NCI-H748 (cell line): ENCODE data around the gene RIN1.
"Not testable (repeated sequence)": the region's sequence is repeated elsewhere in the genome, so short reads cannot be mapped to it uniquely, and the experiment has no call there.

ENCODE experiments used
- DNase-seq: peaks from one replicate; lab custom pipeline; 2025; ENCODE audit not compliant: unreplicated experiment; lab: John Stamatoyannopoulos, UW

RIN1 gene

DNA sequence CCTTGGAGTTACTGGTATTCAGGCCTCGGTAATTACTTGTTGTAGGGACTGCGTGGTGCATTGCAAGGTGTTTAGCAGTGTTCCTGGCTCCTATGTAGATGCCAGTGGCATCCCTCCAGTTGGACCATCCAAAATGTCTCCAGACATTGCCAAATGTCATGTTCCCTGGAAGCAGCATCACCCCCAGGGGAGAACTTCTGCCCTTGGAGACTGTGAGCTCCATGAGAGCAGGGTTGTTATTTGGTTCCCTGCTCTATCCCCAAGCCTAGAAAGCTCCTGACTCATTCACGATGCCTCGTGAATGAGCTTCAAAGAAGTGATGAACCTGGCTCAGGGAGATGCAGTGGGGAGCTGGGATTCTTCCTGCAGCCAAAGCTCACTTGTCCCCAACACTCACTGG is 14.6 kb downstream of the RIN1 start:
- DNase-seq = no peak

DNA sequence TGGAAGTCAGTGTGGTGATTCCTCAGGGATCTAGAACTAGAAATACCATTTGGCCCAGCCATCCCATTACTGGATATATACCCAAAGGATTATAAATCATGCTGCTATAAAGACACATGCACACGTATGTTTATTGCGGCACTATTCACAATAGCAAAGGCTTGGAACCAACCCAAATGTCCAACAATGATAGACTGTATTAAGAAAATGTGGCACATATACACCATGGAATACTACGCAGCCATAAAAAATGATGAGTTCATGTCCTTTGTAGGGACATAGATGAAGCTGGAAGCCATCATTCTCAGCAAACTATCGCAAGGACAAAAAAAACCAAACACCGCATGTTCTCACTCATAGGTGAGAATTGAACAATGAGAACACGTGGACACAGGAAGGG is 15.5 kb downstream of the RIN1 start:
- not testable (repeated sequence) for DNase-seq

DNA sequence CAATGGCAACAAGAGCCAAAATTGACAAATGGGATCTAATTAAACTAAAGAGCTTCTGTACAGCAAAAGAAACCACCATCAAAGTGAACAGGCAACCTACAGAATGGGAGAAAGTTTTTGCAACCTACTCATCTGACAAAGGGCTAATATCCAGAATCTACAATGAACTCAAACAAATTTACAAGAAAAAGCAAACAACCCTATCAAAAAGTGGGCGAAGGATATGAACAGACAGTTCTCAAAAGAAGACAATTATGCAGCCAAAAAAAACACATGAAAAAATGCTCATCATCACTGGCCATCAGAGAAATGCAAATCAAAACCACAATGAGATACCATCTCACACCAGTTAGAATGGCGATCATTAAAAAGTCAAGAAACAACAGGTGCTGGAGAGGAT is 15.9 kb downstream of the RIN1 start:
- not testable (repeated sequence) for DNase-seq

DNA sequence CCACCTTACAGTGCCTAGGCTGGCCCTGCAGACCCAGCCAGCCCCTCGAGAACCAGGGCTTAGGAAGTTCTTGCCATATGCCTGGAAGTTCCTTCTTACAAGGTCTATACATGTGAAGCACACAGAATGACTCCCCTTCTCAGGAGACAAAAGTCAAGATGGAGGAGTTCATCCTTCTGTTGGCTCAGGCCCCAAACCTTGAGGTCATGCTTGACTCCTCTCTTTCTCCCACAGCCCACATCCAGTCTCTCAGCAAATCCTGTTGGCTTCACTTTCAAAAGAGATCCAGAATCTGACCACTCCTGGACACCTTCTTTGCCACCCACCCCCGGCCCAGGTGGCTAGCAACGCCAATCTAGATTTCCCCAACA is 17.6 kb downstream of the RIN1 start:
- DNase-seq = no peak

DNA sequence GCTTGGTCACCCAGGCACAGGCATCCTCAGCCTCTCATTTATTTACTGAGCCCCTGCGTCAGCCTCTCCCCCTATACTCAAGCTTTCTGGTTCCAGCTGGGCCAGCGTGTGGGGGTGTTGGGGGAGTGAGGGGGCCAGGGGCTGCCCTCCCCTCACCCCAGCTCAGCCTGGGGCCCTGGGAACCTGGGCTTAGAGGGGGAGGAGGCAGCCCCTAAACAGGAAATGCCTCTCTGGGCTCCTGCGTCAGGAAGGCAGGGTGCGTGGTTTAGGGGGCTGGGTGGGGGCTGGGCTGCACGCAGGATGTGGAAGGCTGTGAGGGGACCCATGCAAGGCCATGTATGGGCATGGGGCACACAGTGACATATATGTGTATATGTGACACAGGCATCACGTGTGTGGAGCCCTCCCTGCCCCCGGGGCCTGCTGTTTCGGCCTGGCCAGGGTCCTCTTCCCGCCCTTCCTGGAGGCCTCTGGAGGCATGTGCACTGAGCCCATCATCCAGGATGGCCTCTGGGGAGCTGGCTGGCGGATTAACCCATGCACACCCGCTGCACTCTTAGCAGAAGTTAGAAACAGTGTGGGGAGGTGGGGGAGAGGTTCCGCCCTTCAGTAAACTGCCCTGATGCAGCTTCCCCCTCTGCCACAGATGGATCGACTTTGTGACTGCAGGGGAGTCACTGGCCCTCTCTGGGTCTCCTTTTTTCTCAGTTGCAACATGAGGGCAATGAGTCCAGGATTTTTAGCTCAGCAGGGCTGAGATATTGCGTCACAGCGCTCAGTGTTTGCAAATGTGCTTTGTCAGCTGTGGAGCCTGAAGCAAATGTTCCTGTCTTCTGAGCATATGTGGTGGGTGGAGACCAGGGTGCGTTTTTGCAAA is 18.3 kb downstream of the RIN1 start:
- no peak for DNase-seq

DNA sequence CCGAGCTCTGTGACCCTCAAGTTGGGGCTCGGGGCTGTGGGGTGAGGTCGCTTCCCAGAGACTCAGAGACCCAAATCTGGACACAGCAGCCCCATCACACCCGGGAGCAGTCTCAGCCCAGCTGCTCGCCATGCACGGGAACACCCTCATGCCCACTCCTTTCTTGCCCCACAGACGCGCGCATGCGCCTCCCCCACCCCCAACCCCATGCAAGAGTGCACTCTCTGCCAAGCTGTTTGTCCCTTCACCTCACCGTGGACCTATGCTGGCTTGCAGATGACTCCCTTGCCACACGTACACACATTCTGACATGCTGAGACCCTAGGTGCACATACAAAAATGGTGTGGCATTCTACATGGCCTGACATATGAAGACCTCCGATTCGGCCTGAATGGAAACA is 18.9 kb downstream of the RIN1 start:
- DNase-seq = no peak

DNA sequence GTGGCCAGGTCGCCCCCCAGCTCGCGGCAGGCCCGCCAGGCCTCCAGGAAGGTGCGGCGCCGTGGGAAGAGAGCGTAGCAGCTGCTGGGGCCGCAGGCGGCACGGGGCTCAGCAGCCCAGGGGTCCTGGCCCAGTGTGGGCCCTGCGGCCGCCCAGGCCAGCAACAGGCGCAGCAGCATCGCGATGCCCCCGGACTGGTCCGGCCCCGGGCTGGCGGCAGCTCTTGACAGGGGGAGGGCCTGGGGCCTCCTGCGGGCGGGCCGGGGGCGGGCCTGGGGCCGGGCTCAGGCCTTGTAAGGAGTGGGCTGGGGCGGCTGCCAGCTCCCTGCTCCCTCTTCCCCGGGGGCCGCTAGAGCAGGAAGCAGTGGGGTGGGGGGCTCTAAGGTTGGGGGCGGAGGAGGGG is 19.4 kb downstream of the RIN1 start, which contains the start of gene CD248:
Gene CD248 (minus strand): TSS at position 196 of the 403 bp plus-strand sequence. CDS start 17 bp downstream, at position 179.
- no peak for DNase-seq

DNA sequence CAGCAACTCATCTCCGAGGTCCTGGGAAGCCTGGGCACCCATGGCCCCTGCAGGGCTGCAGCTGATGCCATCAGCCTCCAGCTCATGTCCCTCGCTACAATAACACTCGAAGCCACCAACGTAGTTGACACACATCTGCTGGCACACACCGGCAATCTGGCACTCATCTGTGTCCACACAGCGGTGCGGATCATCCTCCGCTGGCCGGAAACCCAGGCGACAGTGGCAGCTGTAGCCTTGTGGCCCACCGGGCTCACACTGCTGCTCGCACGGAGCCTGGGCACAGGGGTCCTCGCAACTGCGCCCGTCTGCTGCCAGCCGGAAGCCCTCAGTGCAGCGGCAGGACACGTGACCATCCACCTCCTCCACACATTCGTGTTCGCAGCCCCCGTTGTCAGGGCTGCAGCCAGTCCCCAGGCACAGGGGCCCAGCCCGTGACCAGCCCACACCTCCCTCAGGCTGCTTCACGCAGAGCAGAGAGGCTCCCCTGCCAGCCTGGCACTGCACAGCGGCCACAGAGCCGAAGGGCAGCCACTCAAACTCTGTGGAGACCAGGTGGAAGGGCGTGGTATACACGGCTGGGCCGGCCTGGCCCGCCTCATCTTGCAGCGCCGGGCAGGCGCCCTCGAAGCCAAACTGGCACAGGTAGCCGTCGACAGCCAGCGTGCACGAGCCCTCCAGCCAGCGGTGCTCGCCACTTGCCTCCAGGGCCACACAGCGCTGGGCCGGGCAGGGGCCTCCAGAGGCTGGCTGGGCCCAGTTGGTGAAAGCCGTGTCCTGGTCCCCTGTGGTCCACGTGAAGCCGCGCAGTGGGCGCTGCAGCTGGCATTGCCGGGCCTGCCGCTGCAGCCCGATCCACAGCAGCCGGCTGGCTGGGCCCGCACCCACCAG is 20.1 kb downstream of the RIN1 start:
- DNase-seq = no peak

DNA sequence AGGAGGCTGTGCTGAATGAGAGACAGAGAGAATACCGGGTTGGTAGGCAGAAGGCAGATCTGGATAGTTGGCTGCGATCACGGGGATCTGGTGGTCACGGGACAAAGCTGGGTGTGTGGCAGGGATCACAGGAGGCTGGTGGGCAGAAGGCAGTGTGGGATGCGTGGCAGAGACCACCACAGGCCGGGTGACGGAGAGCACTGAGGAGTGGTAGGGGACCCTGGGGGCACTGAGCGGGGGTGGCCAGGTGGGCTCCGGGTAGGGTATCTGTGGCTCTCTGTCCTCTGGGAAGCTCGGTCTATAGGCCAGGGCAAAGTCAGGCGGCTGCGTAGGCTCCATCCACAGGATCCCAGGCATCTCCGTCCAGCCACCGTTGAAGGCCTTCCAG is 20.7 kb downstream of the RIN1 start:
- no peak for DNase-seq

DNA sequence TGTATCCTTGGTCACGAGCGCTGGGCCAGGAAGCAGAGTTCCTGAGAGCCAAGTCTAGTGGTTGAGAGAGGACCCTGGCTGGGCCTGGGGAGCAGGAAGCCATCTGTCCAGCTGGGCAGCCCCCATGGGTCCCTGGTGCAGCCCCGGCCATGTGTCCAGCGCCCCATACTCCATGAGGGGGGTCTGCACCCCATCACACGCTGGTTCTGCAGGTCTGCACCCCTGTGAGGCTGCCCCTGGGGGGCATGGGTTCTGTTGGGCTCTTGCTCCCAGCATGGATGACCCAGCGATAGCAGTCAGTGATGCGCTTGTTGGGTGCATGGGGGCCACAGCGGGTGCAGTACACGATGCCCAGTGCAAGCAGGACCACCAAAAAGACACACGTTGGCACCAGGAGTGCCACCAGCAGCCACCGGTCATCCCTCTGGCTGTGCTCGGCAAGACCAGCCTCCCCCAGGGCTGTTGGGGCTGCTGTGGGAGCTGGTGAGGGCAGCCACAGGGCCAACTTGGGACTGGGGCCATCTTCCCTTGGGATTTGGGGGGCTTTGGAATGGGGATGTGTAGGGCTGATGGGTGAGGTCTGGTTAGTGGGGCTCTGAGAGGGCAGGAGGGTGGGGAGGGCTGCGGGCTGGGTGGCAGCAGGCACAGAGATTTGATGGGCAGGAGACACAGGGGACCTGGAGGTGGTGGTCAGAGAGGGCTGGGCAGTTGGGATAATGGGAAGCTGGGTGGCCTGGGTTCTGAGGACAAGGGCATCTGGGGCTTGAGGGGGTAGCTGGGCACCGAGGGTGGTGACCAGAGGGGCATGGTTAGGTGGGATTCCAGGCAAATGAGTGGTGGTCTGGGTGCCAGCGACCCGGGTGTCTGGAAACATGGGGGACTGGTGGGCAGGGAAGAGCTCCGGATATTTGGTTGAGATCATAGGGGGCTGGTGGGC is 21.4 kb downstream of the RIN1 start:
- DNase-seq = no peak

DNA sequence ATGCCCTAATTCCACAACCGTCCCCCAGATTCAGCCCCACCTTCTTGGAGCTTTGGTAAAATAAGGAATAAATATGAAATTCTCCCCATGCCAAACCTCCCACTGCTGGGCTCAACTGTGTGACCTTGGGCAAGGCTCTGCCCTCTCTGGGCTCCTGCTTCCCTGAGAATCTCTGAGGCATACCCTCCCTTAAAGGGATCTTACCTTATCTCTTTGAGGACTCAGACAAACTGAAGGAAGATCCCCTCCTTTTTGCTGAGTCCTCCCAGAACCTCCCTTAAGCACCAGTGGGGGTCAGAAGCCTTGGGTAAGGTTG is 22.1 kb downstream of the RIN1 start:
- DNase-seq = no peak

DNA sequence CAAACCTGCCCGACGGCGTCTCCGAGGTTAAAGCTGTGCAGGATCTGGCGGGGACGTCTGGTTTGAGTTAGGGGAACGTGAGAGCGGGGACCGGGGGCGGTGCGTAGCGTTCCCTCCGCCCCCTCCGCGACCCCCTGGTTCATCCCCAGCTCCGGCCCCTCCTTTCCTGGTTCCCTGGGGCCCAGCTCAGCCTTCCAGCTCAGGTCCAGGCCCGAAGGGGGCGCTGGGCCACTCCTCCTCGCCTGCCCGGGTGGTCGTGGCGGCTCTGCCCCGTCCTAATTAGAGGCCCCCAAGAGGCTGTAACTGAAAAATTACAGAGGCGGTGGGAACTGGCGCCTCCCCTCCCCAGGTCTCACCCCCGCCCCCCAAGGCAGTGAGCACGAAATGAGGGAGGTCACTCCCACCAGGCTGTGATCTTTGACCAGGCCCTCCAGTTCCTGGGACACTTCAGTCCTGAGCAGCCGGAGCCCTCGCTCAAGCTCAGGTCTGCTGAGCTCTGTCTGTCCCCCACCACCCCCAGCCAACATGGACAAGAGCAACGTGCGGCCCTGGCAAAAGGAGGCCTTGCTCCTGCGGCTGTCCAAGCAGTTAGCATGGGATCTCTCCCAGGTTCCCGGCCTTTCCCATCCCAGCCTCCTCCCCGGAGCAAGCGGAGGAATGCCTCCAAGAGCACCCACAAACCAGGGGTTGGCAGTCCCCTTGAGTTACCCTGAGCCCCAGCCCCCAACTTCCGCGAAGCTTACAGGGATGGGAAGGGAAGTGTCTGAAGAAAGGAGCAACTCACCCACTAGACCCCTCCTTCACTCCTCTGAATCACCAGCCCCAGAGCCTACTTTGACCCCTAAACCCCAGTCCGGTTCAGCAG is 22.7 kb downstream of the RIN1 start:
- DNase-seq = no peak

DNA sequence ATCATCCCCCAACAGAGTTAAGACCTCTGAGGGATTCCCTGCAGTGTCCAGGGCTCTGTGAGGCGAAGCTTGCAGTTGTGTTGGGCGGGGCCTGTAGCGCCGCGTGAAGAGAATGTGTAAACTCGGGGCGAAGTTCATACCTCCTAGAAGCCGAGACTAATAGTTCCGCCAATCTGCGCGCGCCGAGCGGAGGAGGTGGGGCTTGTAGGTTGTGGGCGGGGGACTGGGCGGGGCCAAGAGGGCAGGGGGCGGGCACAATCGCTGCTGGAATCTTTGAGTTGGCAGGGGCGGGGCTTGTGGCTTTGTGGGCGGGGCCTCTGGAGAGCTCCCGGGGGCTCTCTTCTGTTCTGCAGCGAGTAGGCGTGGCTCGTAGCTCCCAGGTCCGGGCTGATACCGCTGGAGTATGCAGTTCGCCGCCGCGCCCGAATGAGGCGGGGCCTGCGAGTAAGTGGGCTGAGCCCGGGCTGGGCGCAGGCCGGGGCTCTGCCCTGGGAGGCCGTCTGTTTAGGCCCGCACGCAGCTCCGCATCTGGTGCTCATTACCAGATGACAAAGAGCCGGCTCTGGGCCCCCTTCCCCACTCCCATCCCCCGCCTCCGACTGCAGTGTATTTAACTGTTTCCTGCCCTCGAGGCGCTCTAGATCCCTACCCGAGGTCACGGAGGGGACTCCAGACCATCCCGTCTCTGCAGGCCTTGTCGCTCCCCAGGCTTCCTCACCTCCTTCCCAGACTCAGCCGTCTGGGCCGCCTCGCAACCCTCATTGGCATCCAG is 23.5 kb downstream of the RIN1 start:
- peak; percentile 97 for DNase-seq

DNA sequence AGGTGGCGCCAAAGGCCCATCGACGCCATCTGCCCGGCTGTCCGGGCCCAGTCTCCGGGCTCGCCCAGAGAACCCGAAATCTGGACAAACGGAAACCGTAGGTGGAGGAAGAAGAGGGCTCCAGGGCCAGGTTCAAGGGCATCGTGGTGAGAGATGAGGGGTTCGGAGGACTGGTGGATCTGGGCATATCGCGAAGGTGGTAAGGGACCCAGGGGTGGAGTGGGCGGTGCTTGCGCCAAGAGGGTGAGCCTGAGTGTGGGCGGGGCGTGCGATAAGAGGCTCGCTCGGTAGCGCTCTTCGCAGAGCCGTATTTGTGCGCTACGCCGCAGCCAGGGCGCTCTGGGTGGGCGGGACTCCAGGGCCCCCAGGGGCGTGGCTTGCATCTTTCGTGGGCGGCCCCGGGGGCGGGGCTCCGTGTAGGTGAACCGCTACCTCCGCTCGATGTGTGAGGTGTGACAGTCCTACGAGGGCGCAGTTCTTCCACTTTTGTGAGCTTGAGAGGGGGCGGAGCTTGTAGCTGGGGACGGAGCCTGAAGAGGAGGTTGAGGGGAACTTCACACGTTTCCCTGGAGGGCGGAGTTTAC is 24.2 kb downstream of the RIN1 start:
- peak; percentile 96 for DNase-seq

DNA sequence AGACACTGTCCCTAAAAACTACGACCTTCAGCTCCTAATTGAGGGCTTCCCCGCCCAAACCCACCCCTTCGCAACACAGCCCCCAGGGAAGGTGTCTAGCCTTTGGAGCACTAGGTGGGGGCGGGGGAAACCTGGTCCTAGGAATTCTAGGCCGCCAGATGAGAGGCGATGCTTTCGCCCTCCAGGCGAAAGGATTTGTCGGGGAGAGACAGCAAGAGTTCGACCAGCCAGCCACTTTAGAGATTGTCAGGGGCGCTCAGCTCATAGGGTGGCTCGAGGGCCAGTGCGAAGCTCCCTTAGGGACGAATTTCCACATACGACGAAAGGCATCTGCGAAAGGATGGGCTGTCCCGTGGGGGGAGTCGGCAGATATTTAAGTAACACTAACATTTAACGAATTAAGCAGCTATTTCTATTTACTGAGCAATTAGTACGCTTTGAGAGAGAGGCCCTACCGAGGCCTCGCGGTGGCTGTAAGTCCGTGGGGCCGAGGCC is 24.7 kb downstream of the RIN1 start:
- DNase-seq = no peak

DNA sequence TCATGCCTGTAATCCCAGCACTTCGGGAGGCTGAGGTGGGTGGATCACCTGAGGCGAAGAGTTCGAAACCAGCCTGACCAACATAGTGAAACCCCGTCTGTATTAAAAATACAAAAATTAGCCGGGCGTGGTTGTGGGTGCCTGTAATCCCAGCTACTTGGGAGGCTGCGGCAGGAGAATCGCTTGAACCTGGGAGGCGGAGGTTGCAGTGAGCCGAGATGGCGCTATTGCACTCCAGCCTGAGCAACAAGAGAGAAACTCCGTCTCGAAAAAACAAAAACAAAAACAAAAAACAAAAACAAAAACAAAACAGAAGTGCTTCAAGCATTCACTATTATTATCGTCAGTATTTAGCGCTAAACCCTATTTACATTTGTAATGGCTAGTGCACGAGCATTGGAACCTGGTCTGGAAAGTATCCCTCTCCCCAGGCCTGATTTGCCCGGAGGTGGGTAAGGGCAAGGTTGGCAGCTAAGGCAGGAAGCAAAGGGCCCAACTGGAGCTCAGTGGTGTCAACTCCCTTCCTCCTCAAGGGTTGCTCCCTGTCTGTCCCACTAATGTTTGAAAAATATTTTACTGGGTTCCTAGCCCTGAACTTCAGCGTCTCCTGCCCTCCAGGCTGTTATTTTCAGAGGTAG is 25.3 kb downstream of the RIN1 start:
- not testable (repeated sequence) for DNase-seq

DNA sequence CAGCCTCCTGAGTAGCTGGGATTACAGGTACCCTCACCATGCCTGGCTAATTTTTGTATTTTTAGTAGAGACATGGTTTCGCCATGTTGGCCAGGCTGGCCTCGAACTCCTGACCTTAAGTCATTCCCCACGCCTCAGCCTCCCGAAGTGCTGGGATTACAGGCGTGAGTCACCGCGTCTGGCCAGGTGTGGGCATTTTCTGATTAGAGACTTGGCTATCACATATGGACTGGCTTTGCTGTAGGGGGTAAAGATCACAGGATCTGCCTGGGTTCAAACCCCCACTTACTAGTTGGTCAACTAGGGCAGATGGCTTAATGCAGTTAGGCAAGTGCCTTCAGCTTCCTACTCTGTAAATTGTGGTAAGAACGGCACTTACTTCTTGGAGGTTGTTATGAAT is 25.9 kb downstream of the RIN1 start:
- DNase-seq = no peak

DNA sequence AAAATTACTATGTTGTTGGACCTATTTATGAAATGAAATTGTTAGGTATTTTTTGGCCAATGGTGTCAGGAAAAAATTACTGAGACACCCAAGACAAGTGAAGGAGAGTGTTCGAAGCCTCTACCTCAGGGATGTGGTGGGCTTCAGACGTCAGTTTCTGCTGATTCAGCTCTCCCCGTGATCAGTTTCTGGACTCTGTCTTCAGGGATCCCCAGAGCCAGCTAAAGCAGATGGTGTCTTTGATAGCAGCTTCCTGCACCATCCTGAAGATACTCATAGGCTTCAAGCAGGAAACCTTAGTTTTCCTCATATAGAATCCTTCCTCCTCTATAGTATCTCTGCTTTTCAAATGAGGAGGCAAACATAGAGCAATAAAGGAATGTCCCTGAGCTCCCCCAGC is 26.8 kb downstream of the RIN1 start:
- DNase-seq = no peak
